Measurements from ENCODE around the gene WWC1. TPM values are rescaled to one million over a fixed set of nuclear protein-coding genes. Genes with fewer than 3 reads are reported as not detected.
"Not testable (repeated sequence)": the region's sequence is repeated elsewhere in the genome, so short reads cannot be mapped to it uniquely, and the experiment has no call there.

WWC1 gene
- total and polyA plus RNA-seq, 2 donors = 0.66 to 6.0 TPM

GRCh38 chr5:168428552-168428951 lies 137.1 kb downstream of the WWC1 start:
- H3K36me3 ChIP-seq (ENCODE audit: control insufficient read depth in 2 of 2, insufficient read depth in 2 of 2, low read length in 1 of 2) = no peaks in the 10 kb centered on the region

GRCh38 chr5:168430296-168430695 lies 138.9 kb downstream of the WWC1 start:
- H3K27me3 ChIP-seq (ENCODE audit: control insufficient read depth in 2 of 2, insufficient read depth in 1 of 2, low read length in 1 of 2) = no peaks in the 10 kb centered on the region
- H3K4me1 ChIP-seq (ENCODE audit: control insufficient read depth in 2 of 2, insufficient read depth in 2 of 2, low read length in 2 of 2) = no peaks in the 10 kb centered on the region
- H3K27ac ChIP-seq (ENCODE audit: low read depth in 1 of 2, low read length in 1 of 2) = no peak overlapping the region
- H3K4me3 ChIP-seq (ENCODE audit: low read length in 2 of 2) = no peak overlapping the region
- no peak for DNase-seq (ENCODE audit: low read depth in 6 of 9, low spot score in 9 of 9)
- H3K36me3 ChIP-seq (ENCODE audit: control insufficient read depth in 2 of 2, insufficient read depth in 2 of 2, low read length in 1 of 2) = no peaks in the 10 kb centered on the region
- no peaks in the 10 kb centered on the region for H3K9me3 ChIP-seq (ENCODE audit: control insufficient read depth in 2 of 2, insufficient read depth in 1 of 2, low read length in 1 of 2)
- 94% methylated on average over 4 of the region's 4 CpGs for WGBS

More at GRCh38 chr5:168428552-168428951, 137.1 kb downstream of the WWC1 start:
- H3K27ac ChIP-seq (ENCODE audit: low read depth in 1 of 2, low read length in 1 of 2) = no peak overlapping the region
- WGBS = 90% methylated on average over 10 of the region's 10 CpGs
- H3K4me1 ChIP-seq (ENCODE audit: control insufficient read depth in 2 of 2, insufficient read depth in 2 of 2, low read length in 2 of 2) = no peaks in the 10 kb centered on the region
- no peaks in the 10 kb centered on the region for H3K27me3 ChIP-seq (ENCODE audit: control insufficient read depth in 2 of 2, insufficient read depth in 1 of 2, low read length in 1 of 2)
- H3K4me3 ChIP-seq (ENCODE audit: low read length in 2 of 2) = no peak overlapping the region
- no peaks in the 10 kb centered on the region for H3K9me3 ChIP-seq (ENCODE audit: control insufficient read depth in 2 of 2, insufficient read depth in 1 of 2, low read length in 1 of 2)
- no peak for DNase-seq (ENCODE audit: low read depth in 6 of 9, low spot score in 9 of 9)

- Histone ChIP-seq H3K36me3 (ENCODE audit: control insufficient read depth in 2 of 2, insufficient read depth in 2 of 2, low read length in 1 of 2) (no peaks in the 10 kb centered on the region), H3K4me3 (ENCODE audit: low read length in 2 of 2) (no peak overlapping the region), H3K4me1 (ENCODE audit: control insufficient read depth in 2 of 2, insufficient read depth in 2 of 2, low read length in 2 of 2) (no peaks in the 10 kb centered on the region), H3K27ac (ENCODE audit: low read depth in 1 of 2, low read length in 1 of 2) (no peak overlapping the region), H3K27me3 (ENCODE audit: control insufficient read depth in 2 of 2, insufficient read depth in 1 of 2, low read length in 1 of 2) (no peaks in the 10 kb centered on the region), H3K9me3 (ENCODE audit: control insufficient read depth in 2 of 2, insufficient read depth in 1 of 2, low read length in 1 of 2) (no peaks in the 10 kb centered on the region)
- 94% methylated on average over 4 of the region's 4 CpGs for WGBS
- DNase-seq (ENCODE audit: low read depth in 6 of 9, low spot score in 9 of 9) = no peak
Observed at GRCh38 chr5:168432903-168433302, 141.5 kb downstream of the WWC1 start.

- Histone ChIP-seq H3K9me3 (ENCODE audit: control insufficient read depth in 2 of 2, insufficient read depth in 1 of 2, low read length in 1 of 2) (no peaks in the 10 kb centered on the region), H3K4me3 (ENCODE audit: low read length in 2 of 2) (no peak overlapping the region), H3K4me1 (ENCODE audit: control insufficient read depth in 2 of 2, insufficient read depth in 2 of 2, low read length in 2 of 2) (no peaks in the 10 kb centered on the region), H3K36me3 (ENCODE audit: control insufficient read depth in 2 of 2, insufficient read depth in 2 of 2, low read length in 1 of 2) (no peaks in the 10 kb centered on the region), H3K27ac (ENCODE audit: low read depth in 1 of 2, low read length in 1 of 2) (no peak overlapping the region), H3K27me3 (ENCODE audit: control insufficient read depth in 2 of 2, insufficient read depth in 1 of 2, low read length in 1 of 2) (no peaks in the 10 kb centered on the region)
- no peak for DNase-seq (ENCODE audit: low read depth in 6 of 9, low spot score in 9 of 9)
- WGBS = 91% methylated on average over 9 of the region's 9 CpGs
Observed at GRCh38 chr5:168434001-168434400, 142.6 kb downstream of the WWC1 start.

DNA sequence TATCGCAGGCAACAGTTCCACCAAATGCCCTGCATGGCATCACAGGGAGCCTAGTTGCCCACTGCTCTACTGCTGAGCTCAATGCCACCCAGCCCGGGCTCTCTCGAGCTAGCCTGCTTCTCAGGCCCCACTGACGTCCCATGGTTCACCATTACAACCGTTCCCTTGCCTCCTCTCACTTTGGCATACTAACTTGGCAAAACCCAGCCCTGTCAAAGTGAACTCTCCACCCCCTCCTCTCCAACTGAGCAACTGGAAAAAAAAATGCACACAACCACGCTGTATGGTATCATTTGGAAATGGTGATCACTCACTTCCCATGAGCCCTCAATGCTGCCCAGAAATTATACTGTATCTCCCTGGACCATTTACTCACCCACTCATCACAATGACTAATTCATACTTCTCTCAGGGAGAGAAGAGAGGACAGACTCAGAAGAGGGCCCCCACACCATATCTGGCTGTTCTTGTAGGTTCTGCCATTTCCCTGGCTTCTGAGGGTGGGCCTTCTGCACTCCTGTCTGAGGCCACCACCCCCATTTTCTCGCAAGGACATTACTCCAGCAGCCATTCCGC lies 143.4 kb downstream of the WWC1 start:
- Histone ChIP-seq H3K4me3 (ENCODE audit: low read length in 2 of 2) (no peak overlapping the region), H3K27me3 (ENCODE audit: control insufficient read depth in 2 of 2, insufficient read depth in 1 of 2, low read length in 1 of 2) (no peaks in the 10 kb centered on the region), H3K4me1 (ENCODE audit: control insufficient read depth in 2 of 2, insufficient read depth in 2 of 2, low read length in 2 of 2) (no peaks in the 10 kb centered on the region), H3K27ac (ENCODE audit: low read depth in 1 of 2, low read length in 1 of 2) (no peak overlapping the region), H3K36me3 (ENCODE audit: control insufficient read depth in 2 of 2, insufficient read depth in 2 of 2, low read length in 1 of 2) (no peaks in the 10 kb centered on the region), H3K9me3 (ENCODE audit: control insufficient read depth in 2 of 2, insufficient read depth in 1 of 2, low read length in 1 of 2) (no peaks in the 10 kb centered on the region)
- 78% methylated on average over 8 of the region's 8 CpGs for WGBS
- no peak for DNase-seq (ENCODE audit: low read depth in 6 of 9, low spot score in 9 of 9)

GRCh38 chr5:168435340-168435739 lies 143.9 kb downstream of the WWC1 start:
- H3K9me3 ChIP-seq (ENCODE audit: control insufficient read depth in 2 of 2, insufficient read depth in 1 of 2, low read length in 1 of 2); H3K4me3 ChIP-seq (ENCODE audit: low read length in 2 of 2); H3K4me1 ChIP-seq (ENCODE audit: control insufficient read depth in 2 of 2, insufficient read depth in 2 of 2, low read length in 2 of 2); H3K27me3 ChIP-seq (ENCODE audit: control insufficient read depth in 2 of 2, insufficient read depth in 1 of 2, low read length in 1 of 2); H3K27ac ChIP-seq (ENCODE audit: low read depth in 1 of 2, low read length in 1 of 2); DNase-seq (ENCODE audit: low read depth in 6 of 9, low spot score in 9 of 9); H3K36me3 ChIP-seq (ENCODE audit: control insufficient read depth in 2 of 2, insufficient read depth in 2 of 2, low read length in 1 of 2): not testable (repeated sequence)
- 95% methylated on average over 4 of the region's 4 CpGs for WGBS

- Histone ChIP-seq H3K36me3 (ENCODE audit: control insufficient read depth in 2 of 2, insufficient read depth in 2 of 2, low read length in 1 of 2) (no peaks in the 10 kb centered on the region), H3K4me1 (ENCODE audit: control insufficient read depth in 2 of 2, insufficient read depth in 2 of 2, low read length in 2 of 2) (no peaks in the 10 kb centered on the region), H3K4me3 (ENCODE audit: low read length in 2 of 2) (no peak overlapping the region), H3K27me3 (ENCODE audit: control insufficient read depth in 2 of 2, insufficient read depth in 1 of 2, low read length in 1 of 2) (no peaks in the 10 kb centered on the region), H3K9me3 (ENCODE audit: control insufficient read depth in 2 of 2, insufficient read depth in 1 of 2, low read length in 1 of 2) (no peaks in the 10 kb centered on the region), H3K27ac (ENCODE audit: low read depth in 1 of 2, low read length in 1 of 2) (no peak overlapping the region)
- WGBS = 69% methylated on average over 5 of the region's 5 CpGs
- no peak for DNase-seq (ENCODE audit: low read depth in 6 of 9, low spot score in 9 of 9)
Observed at GRCh38 chr5:168438349-168438748, 146.9 kb downstream of the WWC1 start.

GRCh38 chr5:168443533-168443932 lies 152.1 kb downstream of the WWC1 start:
- H3K27ac ChIP-seq (ENCODE audit: low read depth in 1 of 2, low read length in 1 of 2) = no peak overlapping the region
- no peaks in the 10 kb centered on the region for H3K36me3 ChIP-seq (ENCODE audit: control insufficient read depth in 2 of 2, insufficient read depth in 2 of 2, low read length in 1 of 2)
- no peaks in the 10 kb centered on the region for H3K9me3 ChIP-seq (ENCODE audit: control insufficient read depth in 2 of 2, insufficient read depth in 1 of 2, low read length in 1 of 2)
- H3K27me3 ChIP-seq (ENCODE audit: control insufficient read depth in 2 of 2, insufficient read depth in 1 of 2, low read length in 1 of 2) = peaks cover 0 to 2% of the 10 kb centered on the region in 2 donors
- DNase-seq (ENCODE audit: low read depth in 6 of 9, low spot score in 9 of 9) = no peak
- H3K4me1 ChIP-seq (ENCODE audit: control insufficient read depth in 2 of 2, insufficient read depth in 2 of 2, low read length in 2 of 2) = no peaks in the 10 kb centered on the region
- no peak overlapping the region for H3K4me3 ChIP-seq (ENCODE audit: low read length in 2 of 2)

GRCh38 chr5:168443950-168444700 lies 152.7 kb downstream of the WWC1 start:
- H3K9me3 ChIP-seq (ENCODE audit: control insufficient read depth in 2 of 2, insufficient read depth in 1 of 2, low read length in 1 of 2) = no peaks in the 10 kb centered on the region
- peaks cover 0 to 2% of the 10 kb centered on the region in 2 donors for H3K27me3 ChIP-seq (ENCODE audit: control insufficient read depth in 2 of 2, insufficient read depth in 1 of 2, low read length in 1 of 2)
- H3K4me3 ChIP-seq (ENCODE audit: low read length in 2 of 2) = no peak overlapping the region
- no peaks in the 10 kb centered on the region for H3K36me3 ChIP-seq (ENCODE audit: control insufficient read depth in 2 of 2, insufficient read depth in 2 of 2, low read length in 1 of 2)
- H3K27ac ChIP-seq (ENCODE audit: low read depth in 1 of 2, low read length in 1 of 2) = no peak overlapping the region
- H3K4me1 ChIP-seq (ENCODE audit: control insufficient read depth in 2 of 2, insufficient read depth in 2 of 2, low read length in 2 of 2) = no peaks in the 10 kb centered on the region
- WGBS = 94% methylated on average over 4 of the region's 4 CpGs
- no peak for DNase-seq (ENCODE audit: low read depth in 6 of 9, low spot score in 9 of 9)

Data from thymus (tissue), 11 donors.